SU-DHL-6 (cell line): ENCODE results near the gene CCDC74A.
"Not testable (repeated sequence)": the region's sequence is repeated elsewhere in the genome, so short reads cannot be mapped to it uniquely, and the experiment has no call there.

ENCODE experiments used
- H2AFZ ChIP-seq: fragments of 200-600 bp; sonication (generic); 2 replicates; pipeline ENCODE4 v1.6.1; 2014; ENCODE audit warnings: low read depth, mild to moderate bottlenecking, moderate library complexity, mixed read lengths, antibody characterized with exemption, low read length; ENCODE audit not compliant: severe bottlenecking
- H3F3A ChIP-seq: fragments of 200-600 bp; shearing (Covaris generic); 2 replicates; pipeline ENCODE4 v1.6.0; 2016; ENCODE audit warnings: antibody characterized with exemption, mild to moderate bottlenecking; ENCODE audit not compliant: insufficient read depth
- H3K27ac ChIP-seq: fragments of 200-600 bp; sonication (generic); 2 replicates; pipeline ENCODE4 v1.5.1; 2016; ENCODE audit warnings: low read depth, mild to moderate bottlenecking, low read length, moderate library complexity, mixed read lengths
- H3K27me3 ChIP-seq: fragments of 200-600 bp; sonication (generic), shearing (Covaris generic); 2 replicates; pipeline ENCODE4 v1.6.0; 2014; ENCODE audit warnings: mild to moderate bottlenecking, low read length
- H3K36me3 ChIP-seq: fragments of 200-600 bp; sonication (generic); 2 replicates; pipeline ENCODE4 v1.6.1; 2014; ENCODE audit warnings: mild to moderate bottlenecking, low read length, mixed read lengths
- H3K4me2 ChIP-seq: fragments of 300-600, 200-600 bp; shearing (Covaris generic), sonication (generic); 2 replicates; pipeline ENCODE4 v1.6.0; 2014; ENCODE audit warnings: low read length, low read depth, mild to moderate bottlenecking; ENCODE audit not compliant: poor library complexity, severe bottlenecking
- H3K4me3 ChIP-seq: fragments of 200-600 bp; sonication (generic); 2 replicates; pipeline ENCODE4 v1.5.1; 2014; ENCODE audit warnings: antibody characterized with exemption, low read length, mild to moderate bottlenecking, mixed read lengths; ENCODE audit not compliant: insufficient read depth, poor library complexity, severe bottlenecking
- H3K79me2 ChIP-seq: fragments of 200-600 bp; sonication (generic); 2 replicates; pipeline ENCODE4 v1.6.1; 2014; ENCODE audit warnings: mild to moderate bottlenecking, low read length, moderate library complexity; ENCODE audit not compliant: insufficient read depth
- H3K9ac ChIP-seq: fragments of 200-600 bp; sonication (generic); 2 replicates; pipeline ENCODE4 v1.7.0; 2014; ENCODE audit warnings: mild to moderate bottlenecking, low read length
- H3K9me2 ChIP-seq: fragments of 200-600 bp; sonication (generic); replicated peaks from 2 replicates; pipeline ENCODE4 v1.6.1; 2014; ENCODE audit warnings: low read length; ENCODE audit not compliant: insufficient read depth
- H3K9me3 ChIP-seq: fragments of 200-600 bp; sonication (generic); 2 replicates; pipeline ENCODE4 v1.6.1; 2014; ENCODE audit warnings: low read length, mixed read lengths; ENCODE audit not compliant: insufficient read depth
- H4K20me1 ChIP-seq: fragments of 200-600 bp; sonication (generic); 2 replicates; pipeline ENCODE4 v1.6.1; 2014; ENCODE audit warnings: low read depth, mild to moderate bottlenecking, antibody characterized with exemption, low read length, moderate library complexity, mixed read lengths
- EZH2phosphoT487 ChIP-seq: fragments of 200-600 bp; sonication (generic), shearing (Covaris generic); conservative IDR thresholded peaks from 2 replicates; pipeline ENCODE4 v1.6.1; 2018; ENCODE audit warnings: mild to moderate bottlenecking, antibody characterized with exemption, low read length, moderate library complexity, mixed read lengths
- TF ChIP-seq, protein P1 (sequence below): fragments of 200-600 bp; sonication (generic); IDR thresholded peaks from one replicate; pipeline ENCODE4 v1.5.1; 2017; ENCODE audit warnings: antibody characterized with exemption, mild to moderate bottlenecking, low read length, moderate library complexity; ENCODE audit not compliant: insufficient read depth, poor library complexity, severe bottlenecking

The CCDC74A gene

DNA sequence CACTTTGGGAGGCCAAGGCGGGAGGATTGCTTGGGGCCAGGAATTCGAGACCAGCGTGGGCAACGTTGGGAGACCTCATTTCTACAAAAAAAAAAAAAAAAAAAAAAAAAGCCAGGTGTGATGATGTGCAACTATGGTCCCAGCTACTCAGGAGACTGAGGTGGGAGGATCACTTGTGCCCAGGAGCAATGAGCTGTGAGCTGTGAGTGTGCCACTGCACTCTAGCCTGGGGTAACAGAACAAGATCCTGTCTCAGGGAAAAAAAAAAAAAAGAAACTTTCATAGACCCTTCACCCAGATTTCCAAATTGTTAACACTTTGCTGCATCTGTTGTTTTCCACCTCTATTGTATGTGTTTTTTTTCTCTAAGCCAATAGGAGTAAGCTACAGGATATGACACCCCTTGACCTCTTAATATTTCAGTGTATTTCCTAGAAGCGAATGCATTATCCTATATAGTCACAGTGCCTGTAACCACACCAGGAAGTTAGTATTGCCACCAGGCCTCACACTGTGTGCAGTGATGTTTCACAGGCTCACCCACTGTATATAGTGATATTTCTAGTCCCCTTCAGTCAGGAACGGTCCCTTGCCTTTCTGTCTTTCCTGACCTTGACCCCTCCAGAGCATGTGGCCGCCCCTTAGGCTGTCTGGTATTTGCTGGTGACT is 23.5 kb upstream of the CCDC74A start:
- not testable (repeated sequence) for H3K4me2 ChIP-seq, H3K36me3 ChIP-seq, H3K79me2 ChIP-seq, H3K9me3 ChIP-seq, H3F3A ChIP-seq, H4K20me1 ChIP-seq, H2AFZ ChIP-seq, H3K4me3 ChIP-seq, H3K27me3 ChIP-seq, H3K9me2 ChIP-seq, H3K27ac ChIP-seq, H3K9ac ChIP-seq

DNA sequence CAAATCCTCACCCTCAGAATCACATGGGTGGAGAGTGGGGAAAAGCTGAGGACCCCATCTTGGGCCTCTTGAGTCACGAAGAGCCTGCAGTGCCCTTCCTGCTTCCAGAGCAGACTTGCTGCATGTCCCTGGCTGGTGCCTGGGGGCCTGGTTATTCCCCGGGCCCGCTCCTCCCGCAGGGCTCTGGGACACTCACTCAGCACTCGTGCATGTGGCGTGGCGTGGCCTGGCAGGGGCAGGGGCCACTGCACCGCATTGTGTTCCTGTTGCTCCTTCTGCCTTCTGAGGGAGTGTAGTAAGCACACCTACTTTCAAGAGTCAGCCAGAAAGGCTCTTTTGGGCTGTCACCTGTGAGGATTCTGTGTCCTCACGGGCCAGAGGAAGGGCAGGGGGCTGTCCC is 18.1 kb upstream of the CCDC74A start:
- Histone ChIP-seq H3F3A (no peaks in the 10 kb centered on the region), H4K20me1 (no peaks in the 10 kb centered on the region), H3K9me3 (no peaks in the 10 kb centered on the region), H3K9ac (no peak overlapping the region), H3K27me3 (no peaks in the 10 kb centered on the region), H3K4me2 (no peak overlapping the region), H3K27ac (no peak overlapping the region), H3K9me2 (no peaks in the 10 kb centered on the region), H3K36me3 (no peaks in the 10 kb centered on the region), H3K4me3 (no peak overlapping the region), H2AFZ (no peak overlapping the region), H3K79me2 (no peaks in the 10 kb centered on the region)
- TF ChIP-seq, protein P1, sequence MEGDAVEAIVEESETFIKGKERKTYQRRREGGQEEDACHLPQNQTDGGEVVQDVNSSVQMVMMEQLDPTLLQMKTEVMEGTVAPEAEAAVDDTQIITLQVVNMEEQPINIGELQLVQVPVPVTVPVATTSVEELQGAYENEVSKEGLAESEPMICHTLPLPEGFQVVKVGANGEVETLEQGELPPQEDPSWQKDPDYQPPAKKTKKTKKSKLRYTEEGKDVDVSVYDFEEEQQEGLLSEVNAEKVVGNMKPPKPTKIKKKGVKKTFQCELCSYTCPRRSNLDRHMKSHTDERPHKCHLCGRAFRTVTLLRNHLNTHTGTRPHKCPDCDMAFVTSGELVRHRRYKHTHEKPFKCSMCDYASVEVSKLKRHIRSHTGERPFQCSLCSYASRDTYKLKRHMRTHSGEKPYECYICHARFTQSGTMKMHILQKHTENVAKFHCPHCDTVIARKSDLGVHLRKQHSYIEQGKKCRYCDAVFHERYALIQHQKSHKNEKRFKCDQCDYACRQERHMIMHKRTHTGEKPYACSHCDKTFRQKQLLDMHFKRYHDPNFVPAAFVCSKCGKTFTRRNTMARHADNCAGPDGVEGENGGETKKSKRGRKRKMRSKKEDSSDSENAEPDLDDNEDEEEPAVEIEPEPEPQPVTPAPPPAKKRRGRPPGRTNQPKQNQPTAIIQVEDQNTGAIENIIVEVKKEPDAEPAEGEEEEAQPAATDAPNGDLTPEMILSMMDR, result no peak
- TF ChIP-seq EZH2phosphoT487, result no peak

DNA sequence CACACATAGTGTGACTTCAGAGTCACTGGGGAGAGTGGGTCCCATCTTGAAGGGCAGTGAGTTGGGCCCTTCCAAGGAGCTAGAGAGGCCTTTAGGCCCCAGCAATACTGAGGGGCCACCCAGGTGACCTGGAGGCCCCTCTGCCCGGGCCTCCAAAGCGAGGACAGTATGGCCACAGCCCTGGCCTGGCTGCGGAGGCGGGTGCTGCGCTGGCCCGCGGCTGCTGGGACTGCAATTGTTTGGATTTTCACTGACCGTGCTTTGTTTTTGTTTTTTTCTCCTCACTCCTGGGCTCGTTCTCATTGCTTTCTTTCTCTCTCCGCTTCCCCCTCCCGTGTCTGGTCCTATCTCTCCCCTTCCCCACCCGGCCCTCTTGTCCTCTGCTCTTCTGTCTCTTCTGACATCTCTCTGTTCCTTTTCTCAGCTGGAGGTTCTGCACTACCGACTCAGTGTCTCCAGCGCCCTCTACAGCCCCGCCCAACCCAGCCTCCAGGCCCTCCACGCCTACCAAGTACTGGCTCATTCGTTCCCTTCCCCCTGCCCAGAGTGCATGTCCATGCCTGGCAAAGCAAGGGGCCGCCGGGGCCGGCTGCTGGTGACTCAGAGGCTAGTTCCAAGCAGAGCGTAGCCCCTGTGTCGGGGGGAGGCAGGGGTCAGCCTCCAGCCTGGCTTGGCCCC is 16.3 kb upstream of the CCDC74A start:
- not testable (repeated sequence) for H3K79me2 ChIP-seq, H3K9me2 ChIP-seq, H3K9me3 ChIP-seq, H3K36me3 ChIP-seq, H3K27me3 ChIP-seq, H2AFZ ChIP-seq, H3K27ac ChIP-seq, H3F3A ChIP-seq, H4K20me1 ChIP-seq, H3K4me3 ChIP-seq, H3K4me2 ChIP-seq, H3K9ac ChIP-seq

DNA sequence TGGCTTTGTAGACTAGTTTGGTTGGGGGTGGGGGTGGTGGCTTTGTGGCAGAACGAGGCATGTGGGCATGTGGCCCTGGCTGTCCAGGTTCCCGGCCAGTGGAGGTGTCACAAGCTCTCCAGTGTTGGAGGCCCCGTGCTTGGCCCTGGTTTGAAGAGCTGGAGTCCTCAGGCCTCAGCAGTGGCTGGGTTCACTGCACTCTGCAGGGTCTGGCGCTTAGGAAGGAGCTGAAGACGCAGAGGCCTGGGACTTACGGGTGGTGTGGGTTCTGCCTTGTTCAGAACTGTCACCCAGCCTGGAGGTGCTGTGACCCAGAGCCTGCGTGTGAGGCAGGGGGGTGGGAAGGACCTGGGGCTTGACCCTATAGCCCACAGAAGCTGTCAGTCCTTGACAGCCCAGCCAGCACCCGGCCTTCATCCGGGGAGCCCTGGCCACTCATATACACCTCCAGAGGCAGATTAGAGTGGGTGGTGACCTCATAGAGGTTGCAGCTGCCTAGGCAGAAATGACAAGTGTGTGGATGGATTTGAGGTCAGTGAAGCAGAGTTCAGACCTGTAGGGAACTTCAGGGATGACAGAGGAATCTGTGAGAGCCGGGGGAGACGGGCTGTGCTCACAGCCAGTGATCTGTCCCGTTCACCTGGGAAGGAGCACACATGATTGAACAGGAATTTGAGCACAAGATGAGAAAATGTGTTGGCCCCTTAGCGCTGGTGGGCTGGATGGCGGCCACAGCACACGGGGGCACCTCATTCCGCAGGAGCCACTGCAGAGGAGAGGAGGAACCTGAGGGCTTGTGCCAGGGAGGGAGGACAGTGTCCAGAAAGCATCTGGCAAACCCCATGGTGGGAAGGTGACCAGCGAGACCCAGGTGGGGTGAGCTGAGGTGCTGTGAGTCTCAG is 15.5 kb upstream of the CCDC74A start:
- not testable (repeated sequence) for H2AFZ ChIP-seq, H3K9me2 ChIP-seq, H3K4me3 ChIP-seq, H3K27me3 ChIP-seq, H4K20me1 ChIP-seq, H3K9me3 ChIP-seq, H3K36me3 ChIP-seq, H3F3A ChIP-seq, H3K27ac ChIP-seq, H3K4me2 ChIP-seq, H3K9ac ChIP-seq, H3K79me2 ChIP-seq

DNA sequence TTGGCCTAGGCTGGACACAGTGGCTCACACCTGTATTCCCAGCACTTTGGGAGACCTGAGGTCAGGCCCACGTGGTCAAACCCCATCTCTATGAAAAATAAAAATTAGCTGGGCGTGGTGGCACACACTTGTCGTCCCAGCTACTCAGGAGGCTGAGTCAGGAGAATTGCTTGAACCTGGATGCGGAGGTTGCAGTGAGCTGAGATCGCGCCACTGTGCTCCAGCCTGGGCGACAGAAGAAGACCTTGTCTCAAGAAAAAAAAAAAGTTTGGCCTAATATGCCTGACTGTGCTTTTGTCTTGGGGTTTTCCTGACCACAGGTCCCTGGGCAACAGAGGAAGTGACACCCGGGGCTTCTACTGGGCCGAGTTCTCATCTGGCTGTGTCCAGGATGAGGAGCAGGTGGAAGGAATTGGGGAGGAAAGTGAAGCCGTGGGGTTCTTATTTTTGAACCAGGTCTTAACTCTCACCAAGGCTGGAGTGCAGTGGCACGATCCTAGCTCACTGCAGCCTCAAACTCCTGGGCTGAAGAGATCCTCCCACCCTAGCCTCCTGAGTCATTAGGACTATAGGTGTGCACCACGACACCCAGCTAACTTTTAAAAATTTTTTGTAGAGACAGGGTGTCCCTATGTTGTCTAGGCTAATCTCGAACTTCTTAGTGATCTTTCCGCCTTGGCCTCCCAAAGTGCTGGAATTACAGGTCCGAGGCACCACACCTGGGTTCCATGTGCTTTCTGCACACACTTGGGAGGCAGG is 13.1 kb upstream of the CCDC74A start:
- H3K4me3 ChIP-seq, H3K27ac ChIP-seq, H3K4me2 ChIP-seq, H3F3A ChIP-seq, H3K9me3 ChIP-seq, H3K9me2 ChIP-seq, H3K36me3 ChIP-seq, H3K9ac ChIP-seq, H3K27me3 ChIP-seq, H3K79me2 ChIP-seq, H2AFZ ChIP-seq, H4K20me1 ChIP-seq: not testable (repeated sequence)

DNA sequence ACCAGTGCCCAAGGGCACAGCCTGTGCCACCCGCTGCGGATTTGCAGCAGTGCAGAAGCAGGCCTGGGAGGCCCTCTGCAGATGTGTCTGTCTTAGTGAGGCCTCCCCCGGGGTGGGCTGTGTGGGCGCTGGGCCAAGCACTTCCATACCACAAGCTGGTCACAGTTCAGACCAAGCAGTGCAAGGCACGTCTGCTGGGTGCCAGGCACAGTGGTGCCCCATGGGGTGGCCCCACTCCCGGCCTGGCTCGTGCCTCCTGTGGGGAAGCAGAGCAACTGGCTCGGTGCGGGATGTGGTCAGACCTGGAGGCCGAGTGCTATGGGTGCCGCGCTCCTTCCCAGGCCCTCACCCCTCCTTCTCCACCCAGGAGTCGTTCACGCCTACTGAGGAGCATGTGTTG is 12.5 kb upstream of the CCDC74A start:
- not testable (repeated sequence) for H4K20me1 ChIP-seq, H3K27me3 ChIP-seq, H3K9me3 ChIP-seq, H3K9ac ChIP-seq, H3K4me2 ChIP-seq, H3F3A ChIP-seq, H3K9me2 ChIP-seq, H3K36me3 ChIP-seq, H3K79me2 ChIP-seq, H3K4me3 ChIP-seq, H3K27ac ChIP-seq, H2AFZ ChIP-seq
